ENCODE data around the gene CTNNA2. TPM values are rescaled to one million over a fixed set of nuclear protein-coding genes. Genes with fewer than 3 reads are reported as not detected.

CTNNA2 gene
- total RNA-seq, 1 donor from 2014 or later, result not detected

DNA sequence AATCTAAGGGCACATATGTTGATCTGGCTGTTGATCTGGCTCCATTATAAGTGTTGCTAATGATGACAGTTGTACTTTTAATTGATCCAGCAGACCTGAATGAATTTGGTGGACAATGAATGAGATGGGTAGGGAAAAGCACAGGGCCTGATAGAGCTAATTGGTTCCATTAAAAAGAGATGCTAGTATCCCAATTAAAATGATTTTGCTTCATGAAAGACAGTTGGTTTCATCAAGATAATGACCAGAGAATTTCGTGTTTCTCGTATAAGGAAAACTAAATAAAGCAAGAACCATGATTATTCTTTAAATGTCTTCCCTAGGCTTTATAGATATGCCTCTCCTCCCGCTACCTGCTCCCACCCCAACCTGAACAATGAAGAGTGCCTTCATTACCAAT, 900.3 kb downstream of the CTNNA2 start:
- DNase-seq (ENCODE audit: extremely low read depth, low read depth, low spot score), result no peak

DNA sequence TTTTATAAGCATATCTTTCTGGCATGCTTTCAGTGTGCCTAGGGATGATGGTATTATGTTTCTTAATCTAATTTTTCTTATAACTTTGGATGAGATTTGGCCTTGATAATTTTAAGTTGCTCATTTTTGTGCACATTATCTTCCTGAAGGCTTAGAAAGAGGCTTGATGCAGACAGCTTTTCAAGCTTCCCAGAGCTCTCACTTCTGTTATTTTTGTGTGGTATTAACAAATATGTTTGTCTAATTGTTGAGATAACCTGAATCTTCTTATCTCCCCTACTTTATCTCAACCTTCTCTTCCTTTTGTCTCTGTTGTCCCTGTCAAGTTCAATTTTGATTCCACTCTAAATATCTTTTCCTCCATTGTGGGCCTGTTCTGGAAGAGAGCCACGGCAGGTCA, 904.9 kb downstream of the CTNNA2 start:
- no peak for DNase-seq (ENCODE audit: extremely low read depth, low read depth, low spot score)

DNA sequence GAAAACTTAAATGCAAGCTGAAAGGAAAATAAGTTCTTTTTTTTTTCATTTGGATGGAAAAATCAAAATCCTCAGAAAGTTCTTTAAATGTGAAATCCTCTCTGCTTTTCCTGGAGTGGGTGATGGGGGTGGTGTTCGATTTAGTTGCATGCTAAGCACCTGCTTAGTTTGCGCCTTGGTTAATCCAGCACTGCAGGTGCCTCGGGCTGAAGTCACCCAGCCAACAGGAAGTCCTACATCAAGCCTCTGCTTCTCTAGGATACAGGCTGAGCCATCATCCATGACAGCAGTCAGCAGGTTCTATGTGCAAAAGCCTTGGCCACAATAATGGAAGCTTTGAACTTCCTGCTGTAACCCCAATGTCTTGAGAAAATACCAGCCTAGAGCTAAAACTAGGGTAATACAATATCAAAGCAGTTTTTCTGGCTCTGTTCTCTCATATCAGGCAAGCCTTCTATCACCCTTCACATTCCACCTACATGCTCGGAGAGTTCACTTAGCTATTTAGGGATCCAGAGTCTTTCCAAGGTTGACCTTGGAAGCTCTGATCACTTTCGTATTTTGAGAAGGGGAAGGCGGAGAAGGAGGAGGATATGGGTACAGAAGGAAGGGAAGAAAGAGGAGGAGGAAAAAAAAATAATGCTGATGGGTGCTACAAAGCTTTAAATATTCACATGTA, 907.8 kb downstream of the CTNNA2 start:
- DNase-seq (ENCODE audit: extremely low read depth, low read depth, low spot score), result no peak

DNA sequence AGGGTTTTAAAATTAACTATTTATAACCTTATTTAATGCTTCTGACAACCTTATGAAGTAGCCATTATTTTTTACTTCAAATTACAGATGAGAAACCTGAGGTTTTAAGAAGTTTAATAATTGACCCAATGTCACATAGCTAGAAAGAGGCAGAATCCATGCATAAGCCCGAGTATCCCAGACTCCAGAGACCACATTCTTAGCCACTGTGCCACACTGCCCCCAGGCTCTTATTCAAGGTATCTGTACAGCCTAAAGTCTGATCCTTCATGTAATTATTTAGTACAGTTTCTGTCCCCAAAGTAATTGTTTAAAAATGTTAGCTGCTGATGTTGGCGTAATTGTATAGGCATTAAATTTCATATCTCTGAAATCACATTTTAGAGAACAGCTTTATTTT, 916.4 kb downstream of the CTNNA2 start:
- DNase-seq (ENCODE audit: extremely low read depth, low read depth, low spot score), result no peak

DNA sequence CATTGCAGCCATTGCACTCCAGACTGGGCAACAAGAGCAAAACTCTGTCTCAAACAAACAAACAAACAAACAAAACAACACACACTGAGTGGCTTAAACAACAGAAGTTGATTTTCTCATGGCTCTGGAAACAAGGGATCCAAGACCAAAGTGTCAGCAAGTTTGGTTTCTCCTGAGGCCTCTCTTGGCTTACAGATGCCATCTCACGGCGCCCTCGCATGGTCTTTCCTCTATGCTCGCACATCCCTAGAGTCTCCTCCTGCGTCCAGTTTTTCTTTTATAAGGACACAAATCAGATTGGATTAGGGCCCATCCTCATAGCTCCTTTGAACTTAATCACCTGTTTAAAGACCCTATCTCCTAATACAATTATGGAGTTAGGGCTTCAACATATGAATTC, 925.1 kb downstream of the CTNNA2 start:
- DNase-seq (ENCODE audit: extremely low read depth, low read depth, low spot score), result no peak

DNA sequence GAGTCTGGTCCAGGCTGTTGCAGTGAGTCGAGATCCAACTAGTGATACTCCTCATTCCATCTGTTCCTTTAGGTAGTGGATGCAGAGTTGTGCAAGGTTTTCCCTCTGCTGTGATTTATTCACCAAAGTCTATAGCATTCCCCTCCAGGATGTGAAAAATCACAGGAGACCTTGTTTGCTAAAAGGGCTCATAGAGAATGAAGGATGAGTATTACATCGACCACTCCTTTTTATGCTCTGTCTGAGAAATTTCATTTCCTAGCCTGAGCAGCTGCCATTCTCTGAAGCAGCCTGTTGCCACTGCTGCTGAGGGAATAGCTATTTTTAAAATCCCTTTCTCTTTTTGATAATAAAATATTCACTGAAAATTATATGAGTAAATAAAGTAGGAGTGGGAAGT, 925.8 kb downstream of the CTNNA2 start:
- no peak for DNase-seq (ENCODE audit: extremely low read depth, low read depth, low spot score)

GRCh38 chr2:80454628-80455027, 941.8 kb downstream of the CTNNA2 start:
- no peak for DNase-seq (ENCODE audit: extremely low read depth, low read depth, low spot score)

GRCh38 chr2:80459028-80459427, 946.2 kb downstream of the CTNNA2 start:
- DNase-seq (ENCODE audit: extremely low read depth, low read depth, low spot score), result no peak

DNA sequence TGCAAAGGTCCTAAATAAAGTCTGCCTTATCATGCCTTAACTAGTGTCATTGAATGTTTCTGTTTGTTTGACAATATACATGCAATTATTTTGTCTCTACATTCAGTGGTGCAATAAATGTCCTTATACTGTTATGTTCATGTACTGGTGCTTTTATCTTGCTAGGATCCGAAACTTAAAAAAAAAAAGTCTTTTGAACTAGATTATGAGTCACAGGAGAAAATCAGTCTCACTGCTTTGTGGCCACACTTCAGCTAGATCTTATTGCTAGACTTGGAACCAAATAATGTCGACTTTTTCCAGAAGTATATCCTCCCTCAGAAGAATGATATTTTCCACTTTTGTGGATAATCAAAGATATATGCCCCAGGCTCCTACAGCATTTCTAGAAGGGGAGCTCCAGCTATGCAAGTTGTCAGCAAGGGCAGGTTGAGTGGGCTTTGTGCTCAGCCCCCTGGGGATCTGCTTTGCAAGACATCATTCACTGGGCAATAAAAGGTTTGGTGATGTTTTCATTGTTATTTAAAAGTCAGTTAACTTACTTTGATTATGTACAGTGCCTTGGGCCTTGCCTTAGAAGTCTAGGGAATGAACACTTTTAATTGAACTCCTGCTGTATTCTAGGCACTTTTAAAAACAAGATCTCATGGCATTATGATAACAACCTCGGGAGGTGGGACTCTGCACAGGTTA, 948.8 kb downstream of the CTNNA2 start:
- no peak for DNase-seq (ENCODE audit: extremely low read depth, low read depth, low spot score)

DNA sequence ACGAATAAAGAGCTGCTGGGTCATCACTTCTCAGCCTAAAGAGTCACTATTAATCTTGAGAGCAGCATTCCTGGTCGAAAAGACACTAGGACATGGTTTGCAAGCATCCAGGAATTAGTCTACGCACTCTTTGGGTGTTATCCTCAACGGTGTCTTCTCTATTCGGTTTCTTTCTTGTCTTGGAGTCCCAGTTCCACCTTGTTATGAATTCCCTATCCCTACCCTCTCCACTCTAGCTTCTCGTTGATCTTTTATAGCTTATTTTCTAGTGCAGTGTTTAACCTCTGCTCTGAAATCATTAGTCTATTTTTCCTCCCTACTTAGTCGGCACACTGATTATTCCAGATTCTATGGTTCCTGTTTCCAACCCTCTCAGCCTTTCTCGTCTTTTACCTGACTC, 949.8 kb downstream of the CTNNA2 start:
- no peak for DNase-seq (ENCODE audit: extremely low read depth, low read depth, low spot score)

GRCh38 chr2:80464275-80464674, 951.4 kb downstream of the CTNNA2 start:
- no peak for DNase-seq (ENCODE audit: extremely low read depth, low read depth, low spot score)

DNA sequence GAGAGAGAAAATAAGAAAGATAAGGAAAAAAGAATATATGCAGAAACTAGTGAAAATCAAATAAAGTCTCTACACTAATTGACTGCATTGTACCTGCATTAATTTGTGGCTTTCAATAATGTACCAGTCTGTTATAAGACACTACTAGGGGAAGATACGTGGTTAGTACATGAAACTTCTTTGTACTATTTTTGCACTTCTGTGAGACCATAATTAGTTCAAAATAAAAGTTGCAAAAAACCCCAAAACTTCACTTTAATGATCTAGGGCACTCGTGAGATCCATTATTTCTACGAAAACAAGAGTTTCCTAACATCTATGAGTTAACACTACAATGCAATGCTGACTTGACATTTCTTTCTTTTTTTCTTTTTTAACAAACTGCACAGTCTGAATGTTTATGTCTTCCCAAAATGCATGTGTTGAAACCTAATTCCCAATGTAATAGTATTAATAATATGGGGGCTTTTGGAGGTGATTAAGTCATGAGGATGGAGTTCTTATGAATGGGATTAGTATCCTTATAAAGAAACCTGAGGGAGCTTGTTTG, 954.5 kb downstream of the CTNNA2 start:
- no peak for DNase-seq (ENCODE audit: extremely low read depth, low read depth, low spot score)

DNA sequence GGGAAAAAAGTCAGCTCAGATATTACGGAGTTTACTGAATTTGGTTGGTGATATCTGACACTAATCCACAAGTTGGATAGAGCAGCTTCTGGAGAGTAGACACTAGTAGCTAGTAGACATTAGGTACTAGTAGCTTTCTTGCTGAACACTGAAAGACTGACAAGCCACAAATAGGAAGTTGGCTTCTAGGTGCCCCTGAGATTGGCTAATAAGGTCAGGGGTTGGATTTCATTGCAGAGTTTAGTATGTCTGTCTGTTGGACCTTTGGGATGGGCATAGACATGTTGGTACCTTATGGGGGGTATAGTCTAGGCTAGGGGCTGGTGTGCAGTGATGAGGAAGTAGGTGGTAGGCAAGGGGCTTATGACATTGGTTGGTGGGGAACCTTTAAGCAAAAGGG, 956.6 kb downstream of the CTNNA2 start:
- DNase-seq (ENCODE audit: extremely low read depth, low read depth, low spot score), result no peak

- DNase-seq (ENCODE audit: extremely low read depth, low read depth, low spot score), result no peak
Observed at GRCh38 chr2:80473069-80473468, 960.2 kb downstream of the CTNNA2 start.

GRCh38 chr2:80473796-80474195, 960.9 kb downstream of the CTNNA2 start:
- no peak for DNase-seq (ENCODE audit: extremely low read depth, low read depth, low spot score)

DNA sequence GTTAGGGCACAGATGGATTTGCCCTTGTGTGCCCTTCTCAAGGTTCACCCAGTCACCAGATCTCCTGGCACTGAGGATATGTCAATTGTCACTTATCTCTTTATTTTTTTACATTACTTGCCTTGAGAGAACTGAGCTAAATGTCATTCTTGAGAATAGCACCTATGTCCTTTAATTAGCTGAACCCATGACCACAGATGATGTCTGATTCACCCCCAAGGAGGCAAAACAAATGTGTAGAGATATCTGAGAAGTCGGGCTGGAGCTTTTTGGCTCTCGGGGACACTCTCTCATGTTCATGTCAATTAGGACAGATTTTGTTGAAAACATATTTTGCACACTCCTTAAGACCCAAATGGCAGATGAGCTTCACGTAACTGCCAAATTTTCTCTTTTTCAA, 963.1 kb downstream of the CTNNA2 start:
- no peak for DNase-seq (ENCODE audit: extremely low read depth, low read depth, low spot score)

DNA sequence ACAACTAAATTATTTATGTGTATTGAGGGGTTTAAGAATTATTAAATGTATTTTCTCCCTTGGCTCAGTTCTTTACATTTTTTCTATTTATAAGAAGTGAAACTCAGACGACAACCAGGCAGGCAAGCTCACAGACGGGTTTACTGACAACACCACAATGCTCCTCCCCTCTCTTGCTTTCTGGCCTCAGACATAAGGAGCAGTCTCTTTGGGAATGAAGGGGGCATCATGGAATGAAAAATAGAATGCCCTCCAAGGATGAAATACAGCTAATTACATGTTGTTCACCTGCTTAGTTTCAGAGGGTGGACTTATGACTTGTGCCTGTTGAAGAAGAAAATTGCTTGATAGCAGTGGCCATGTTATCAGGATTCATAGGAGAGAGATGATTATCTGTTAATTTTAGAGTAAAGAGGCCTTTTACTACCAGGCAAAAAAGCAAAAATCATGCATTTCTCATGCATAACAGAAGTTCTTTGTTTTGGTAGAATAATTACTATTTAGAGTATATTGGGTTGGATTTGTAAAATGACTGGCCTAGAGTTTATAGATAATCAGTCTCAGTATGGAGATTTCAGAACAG, 963.8 kb downstream of the CTNNA2 start:
- DNase-seq (ENCODE audit: extremely low read depth, low read depth, low spot score), result no peak

DNA sequence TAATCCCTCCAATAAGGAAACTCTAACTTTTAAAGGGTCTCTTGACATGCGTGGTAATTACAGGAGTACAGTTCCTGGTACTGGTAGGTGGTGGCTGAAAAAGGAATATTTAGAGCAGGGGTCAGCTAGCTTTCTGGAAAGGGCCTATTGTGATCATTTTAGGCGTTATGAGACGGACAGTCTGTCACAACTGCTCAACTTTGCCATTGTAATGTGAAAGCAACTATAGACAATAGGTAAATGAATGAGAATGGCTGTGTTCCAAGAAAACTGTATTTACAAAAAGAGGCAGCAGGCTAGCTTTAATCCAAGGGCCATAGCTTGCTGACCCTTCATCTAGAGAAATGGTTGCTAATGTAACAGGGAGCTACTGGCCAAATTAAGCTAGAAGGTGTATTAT, 969.4 kb downstream of the CTNNA2 start:
- no peak for DNase-seq (ENCODE audit: extremely low read depth, low read depth, low spot score)

DNA sequence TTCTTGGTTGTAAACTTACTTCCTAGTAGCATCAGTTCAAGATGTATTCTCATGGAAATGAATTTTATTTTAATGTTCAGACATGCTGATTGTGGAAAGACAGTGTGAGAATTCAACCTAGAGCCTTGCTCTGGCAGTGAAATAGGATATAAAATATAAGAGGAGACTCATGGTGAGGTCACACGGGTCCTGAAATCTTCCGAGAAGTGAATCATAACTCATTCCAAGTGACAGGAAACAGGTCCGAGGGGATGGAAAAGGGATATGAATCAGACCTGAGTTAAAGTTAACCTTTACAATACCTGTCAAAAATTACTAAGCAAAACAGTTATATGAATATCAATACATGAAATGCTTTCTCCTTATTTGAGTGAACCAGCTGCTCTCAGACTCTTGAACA, 976.9 kb downstream of the CTNNA2 start:
- DNase-seq (ENCODE audit: extremely low read depth, low read depth, low spot score), result peak; percentile 58

DNA sequence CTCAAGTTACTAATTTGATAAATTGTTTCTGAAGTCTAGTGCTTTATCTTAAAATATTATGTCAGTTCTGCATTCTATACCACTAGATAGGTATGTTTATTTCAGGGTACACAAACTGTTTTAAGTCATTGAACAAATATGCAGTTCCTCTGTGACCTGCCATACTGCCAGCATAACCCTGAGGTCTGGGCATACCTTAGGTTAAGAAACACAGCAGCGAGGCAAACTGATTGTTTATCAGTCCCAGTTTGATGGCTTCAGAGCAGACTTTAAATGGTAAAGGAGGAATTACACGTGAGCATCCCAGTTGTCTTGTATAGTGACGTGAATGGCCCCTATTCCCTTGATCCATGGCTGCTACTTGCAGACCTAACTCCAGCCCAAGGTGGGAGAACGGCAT, 978.1 kb downstream of the CTNNA2 start:
- DNase-seq (ENCODE audit: extremely low read depth, low read depth, low spot score), result no peak

GRCh38 chr2:80496346-80496745, 983.5 kb downstream of the CTNNA2 start:
- DNase-seq (ENCODE audit: extremely low read depth, low read depth, low spot score), result no peak

- no peak for DNase-seq (ENCODE audit: extremely low read depth, low read depth, low spot score)
Observed at GRCh38 chr2:80496775-80497174, 983.9 kb downstream of the CTNNA2 start.
